ENCODE measurements around the gene PAFAH2.
"Not testable (repeated sequence)": the region's sequence is repeated elsewhere in the genome, so short reads cannot be mapped to it uniquely, and the experiment has no call there.

PAFAH2 gene

DNA sequence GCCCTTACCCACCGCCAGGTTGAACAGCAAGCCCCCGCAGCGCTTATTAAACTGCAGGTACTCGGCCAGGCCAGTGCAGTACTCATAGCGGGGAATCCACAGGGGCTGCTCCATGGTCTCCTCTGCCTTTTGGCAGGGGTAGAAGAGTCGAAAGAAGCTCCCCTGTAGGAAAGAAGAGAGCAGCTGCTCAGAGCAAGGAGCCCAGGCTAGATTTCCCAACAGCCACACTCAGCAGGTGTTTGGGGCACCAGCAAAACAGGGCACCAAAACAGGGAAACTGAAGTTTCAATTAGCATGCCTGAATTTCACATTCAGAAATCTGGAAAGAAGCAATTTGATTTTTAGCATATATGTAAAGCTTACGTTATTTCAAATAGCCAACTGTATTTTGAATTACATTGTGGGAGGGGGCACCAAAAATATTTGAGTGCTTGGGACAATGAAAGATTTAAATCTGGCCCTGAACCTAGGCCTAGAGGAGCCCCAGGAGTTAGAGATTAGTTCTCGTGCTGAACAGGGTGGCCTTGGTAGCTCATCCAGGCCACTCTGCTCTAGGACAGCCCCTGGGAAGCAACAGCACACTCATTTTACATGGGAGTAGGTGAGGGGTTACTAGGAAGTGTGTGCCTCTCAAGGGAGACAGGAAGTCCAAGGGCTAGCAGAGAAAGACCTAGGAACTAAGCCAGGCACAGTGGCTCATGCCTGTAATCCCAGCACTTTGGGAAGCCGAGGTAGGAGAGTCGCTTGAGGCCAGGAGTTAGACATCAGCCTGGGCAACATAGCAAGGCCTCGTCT, 8.2 kb downstream of the PAFAH2 start:
- no peak for DNase-seq (ENCODE audit: insufficient read length, low spot score)
- FAIRE-seq = no peak

DNA sequence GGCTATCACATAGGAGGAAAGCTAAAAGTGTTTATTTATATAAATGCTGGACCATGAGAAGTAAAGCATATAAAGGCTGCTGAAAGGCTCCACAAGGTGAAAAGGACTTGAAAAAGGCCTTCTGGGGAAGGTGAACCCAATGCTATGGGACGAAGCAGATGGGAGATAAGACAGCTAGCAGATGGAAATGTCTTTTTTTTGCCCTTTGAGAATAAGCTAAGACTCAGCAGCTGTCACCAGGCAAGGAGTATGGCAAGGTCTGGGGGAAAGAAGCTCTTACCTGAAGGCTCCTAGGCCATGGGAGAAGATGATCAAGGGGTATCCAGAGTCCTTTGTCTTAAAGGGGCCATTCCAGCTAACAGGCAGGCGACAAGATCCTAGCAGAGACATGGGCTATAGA, 9.9 kb downstream of the PAFAH2 start:
- DNase-seq (ENCODE audit: insufficient read length, low spot score) (no peak), FAIRE-seq (no peak)

DNA sequence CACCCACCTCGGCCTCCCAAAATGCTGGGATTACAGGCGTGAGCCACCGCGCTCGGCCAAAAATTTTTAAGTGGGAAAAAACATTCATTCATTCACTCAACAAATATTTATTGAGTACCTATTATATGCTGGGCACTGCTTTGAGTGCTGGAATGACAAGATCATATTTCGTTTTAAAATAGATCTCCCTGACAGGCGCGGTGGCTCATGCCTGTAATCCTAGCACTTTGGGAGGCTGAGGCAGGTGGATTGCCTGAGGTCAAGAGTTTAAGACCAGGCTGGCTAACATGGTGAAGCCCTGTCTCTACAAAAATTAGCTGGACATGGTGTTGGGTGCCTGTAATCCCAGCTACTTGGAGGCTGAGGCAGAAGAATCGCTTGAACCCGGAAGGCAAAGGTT, 11.1 kb downstream of the PAFAH2 start:
- not testable (repeated sequence) for DNase-seq (ENCODE audit: insufficient read length, low spot score); FAIRE-seq

DNA sequence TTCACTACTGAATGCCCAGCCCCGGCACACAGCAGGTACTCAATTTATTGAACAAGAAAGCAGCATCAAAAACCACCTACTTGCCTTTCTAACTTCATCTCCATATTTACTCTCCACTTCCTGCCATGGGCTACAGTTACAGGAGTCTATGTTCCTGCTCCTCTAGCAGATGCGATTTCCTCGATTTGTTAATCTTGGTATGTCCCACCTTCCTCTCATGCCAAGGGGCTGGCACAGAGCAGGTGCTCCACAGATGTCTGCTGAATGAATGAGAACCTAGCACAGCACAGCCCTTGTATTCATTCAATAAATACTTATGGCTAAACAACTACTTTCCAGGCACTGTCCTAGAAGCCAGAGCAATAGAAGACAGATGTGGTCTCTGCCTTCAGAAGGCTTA, 12.2 kb downstream of the PAFAH2 start:
- no peak for DNase-seq (ENCODE audit: insufficient read length, low spot score)
- FAIRE-seq = no peak

DNA sequence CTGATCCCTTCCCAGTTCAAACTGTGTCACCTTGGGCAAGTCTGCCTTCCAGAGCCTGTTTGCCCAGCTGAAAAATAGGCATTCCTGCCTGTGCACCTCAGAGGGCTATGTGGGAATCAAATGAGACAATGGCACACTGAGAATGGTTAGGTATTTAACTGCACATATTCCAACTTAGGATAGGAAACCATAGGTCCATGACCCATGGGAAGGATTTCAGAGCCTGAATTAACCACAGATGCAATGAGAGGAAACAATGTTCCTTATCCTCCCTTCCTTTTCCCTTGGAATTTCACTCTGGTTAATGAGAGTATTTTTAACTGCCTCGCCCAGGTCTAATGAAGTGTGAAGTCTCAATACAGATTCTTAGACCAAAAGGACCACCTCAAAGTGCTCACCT, 12.7 kb downstream of the PAFAH2 start:
- FAIRE-seq (no peak), DNase-seq (ENCODE audit: insufficient read length, low spot score) (no peak)

DNA sequence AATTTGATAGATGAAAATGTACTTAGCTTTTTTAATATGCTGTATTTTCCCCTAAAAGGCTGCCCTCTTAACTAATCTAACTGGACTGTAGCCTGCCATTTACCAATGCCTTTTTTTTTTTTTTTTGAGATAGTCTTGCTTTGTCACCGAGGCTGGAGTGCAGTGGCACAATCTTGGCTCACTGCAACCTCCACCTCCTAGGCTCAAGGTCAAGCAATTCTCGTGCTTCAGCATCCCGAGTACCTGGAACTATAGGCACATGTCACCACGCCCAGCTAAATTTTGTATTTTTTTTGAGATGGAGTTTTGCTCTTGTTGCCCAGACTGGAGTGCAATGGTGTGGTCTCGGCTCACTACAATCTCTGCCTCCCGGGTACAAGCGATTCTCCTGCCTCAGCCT, 18.7 kb downstream of the PAFAH2 start:
- no peak for FAIRE-seq
- no peak for DNase-seq (ENCODE audit: insufficient read length, low spot score)

DNA sequence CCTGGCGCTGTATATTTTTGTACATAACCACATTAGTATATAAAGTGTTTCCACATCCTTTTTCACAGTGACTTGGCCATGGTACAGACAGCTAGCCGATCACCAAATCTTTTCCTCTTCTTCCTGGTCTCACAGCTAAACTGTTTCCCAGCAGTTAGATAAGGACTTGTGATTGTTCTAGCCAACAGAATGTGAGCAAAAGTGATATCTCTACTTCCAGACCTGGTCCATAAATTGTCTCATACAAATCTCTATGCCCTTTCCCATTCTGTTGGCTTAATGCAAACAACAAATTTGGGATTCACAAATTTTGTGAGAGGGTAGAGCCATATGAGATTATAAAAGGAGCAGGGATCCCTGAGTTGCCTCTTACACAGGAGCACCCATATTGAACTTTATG, 19.5 kb downstream of the PAFAH2 start:
- no peak for DNase-seq (ENCODE audit: insufficient read length, low spot score)
- FAIRE-seq = no peak

DNA sequence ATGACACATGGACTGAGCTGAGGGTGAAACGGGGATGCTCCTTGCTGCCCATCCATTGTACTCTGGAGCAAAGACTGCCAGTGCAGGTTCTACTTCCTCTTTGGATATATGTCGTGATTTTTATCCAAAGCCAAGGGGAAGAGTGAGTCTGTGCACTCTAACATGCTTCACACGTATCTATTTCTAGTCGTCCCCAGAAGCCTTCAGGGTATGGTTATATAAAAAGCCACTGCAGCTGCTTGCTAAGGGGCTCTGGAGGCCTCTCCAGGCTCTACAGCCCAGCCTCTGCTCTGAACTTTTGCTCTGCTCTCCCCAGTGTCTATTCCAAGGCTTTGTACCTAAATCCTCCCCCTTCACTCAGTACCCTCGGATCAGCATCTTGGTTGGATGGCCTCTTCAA, 20.1 kb downstream of the PAFAH2 start:
- FAIRE-seq = no peak
- DNase-seq (ENCODE audit: insufficient read length, low spot score) = no peak

DNA sequence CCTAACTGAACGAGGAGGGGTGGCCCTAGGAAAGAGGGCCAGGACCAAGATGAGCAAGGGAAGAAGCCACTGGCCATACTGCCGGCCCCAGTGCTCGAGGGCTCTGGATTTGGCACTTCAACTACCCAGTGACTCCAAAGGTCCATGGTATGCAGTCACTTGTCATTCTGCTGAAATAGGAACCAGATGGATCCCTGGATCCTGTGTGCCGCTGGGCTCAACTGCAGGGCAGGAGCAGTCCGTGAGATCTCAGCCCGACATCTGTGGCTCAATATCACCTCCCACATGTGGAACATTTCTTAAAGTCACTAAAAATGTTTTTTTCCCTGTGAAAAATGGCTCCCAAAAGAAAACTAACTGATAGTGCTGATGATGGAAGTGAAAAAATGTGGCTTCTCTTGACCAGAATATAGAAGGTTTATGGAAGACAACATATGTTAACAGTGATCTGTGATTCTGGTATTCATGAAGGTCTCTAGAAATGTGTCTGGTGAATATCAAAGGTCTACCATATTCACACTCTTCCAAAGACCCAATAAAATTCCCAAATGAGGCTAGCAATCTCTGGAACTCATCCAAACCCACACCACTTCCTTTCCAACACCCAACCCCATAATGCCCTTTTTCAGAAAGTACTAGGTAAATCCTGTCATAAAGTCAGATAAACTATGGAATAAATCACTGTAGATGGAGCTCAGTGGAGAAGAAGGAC, 24.1 kb downstream of the PAFAH2 start:
- FAIRE-seq = no peak
- no peak for DNase-seq (ENCODE audit: insufficient read length, low spot score)

DNA sequence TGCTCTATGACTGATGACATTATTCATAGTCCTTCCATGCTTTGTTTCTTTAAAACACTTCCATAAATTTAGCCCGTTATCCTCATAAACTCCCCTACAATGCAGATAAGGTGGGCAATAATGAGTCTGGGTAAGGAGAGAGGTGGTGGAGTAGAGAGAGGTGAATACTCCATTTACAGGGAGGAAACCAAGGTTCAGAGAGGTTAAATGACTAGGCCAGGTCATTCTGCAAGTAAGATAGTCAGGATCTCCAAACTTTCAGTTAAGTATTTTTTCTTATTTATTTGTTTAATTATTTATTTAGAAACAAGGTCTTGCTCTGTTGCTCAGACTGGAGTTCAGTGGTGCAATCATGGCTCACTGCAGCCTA, 26.1 kb downstream of the PAFAH2 start:
- FAIRE-seq (no peak), DNase-seq (ENCODE audit: insufficient read length, low spot score) (no peak)

DNA sequence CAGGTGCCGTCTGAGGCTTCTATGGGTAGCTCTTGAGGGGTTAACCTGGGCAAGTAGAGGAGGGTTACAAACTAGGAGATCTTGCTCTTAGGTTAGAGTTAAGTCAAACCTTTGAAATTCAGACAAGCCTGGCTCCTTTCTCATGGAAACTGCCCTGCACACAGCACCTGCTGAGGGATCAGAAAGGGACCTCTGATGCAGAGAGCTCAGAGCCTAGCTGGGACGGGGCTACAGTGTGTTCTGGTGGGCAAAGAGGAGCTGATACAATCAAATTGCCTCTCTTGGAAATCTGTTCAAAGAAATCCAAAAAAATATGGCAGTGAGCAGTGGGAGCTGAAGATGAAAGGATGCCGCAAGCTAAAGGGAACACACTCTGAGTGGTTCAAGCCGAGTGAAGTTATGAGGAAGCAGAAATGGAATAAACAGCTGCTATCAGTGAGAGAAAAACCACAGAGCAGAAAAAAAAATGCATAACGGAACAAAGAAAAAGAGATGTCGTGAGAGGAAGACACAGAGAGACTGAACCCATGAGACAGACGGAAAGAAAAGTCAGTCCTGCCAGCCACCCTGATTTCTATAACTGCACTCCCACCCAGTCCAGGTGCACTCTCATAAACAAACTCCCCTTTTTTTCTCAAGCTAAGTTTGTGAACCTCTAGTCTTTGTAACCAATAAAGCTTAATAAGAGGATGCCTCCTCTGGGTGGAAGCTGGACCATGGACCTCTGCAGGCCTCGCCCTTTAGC, 26.6 kb downstream of the PAFAH2 start:
- DNase-seq (ENCODE audit: insufficient read length, low spot score) = peak; percentile 24
- peak; percentile 65 for FAIRE-seq

DNA sequence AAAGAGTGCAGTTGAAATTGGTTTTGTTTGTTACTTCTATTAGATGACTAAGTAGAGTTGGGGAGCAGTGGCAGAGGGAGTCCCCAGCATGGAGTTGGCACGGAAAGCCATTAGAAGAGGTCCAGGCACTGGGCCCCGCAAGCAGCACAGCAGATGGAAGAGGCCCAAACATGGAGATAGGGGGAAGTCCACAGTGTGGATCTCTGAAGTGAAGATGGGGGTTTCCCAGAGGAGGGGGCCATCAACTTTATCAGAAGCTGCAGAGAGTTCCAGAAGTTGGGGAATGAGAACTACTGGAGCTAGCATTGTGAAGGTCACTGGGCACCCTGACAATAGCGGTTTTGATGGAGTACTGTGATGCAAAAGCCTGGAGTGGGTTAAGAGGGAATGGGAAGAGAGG, 30.6 kb downstream of the PAFAH2 start:
- no peak for FAIRE-seq
- no peak for DNase-seq (ENCODE audit: insufficient read length, low spot score)

DNA sequence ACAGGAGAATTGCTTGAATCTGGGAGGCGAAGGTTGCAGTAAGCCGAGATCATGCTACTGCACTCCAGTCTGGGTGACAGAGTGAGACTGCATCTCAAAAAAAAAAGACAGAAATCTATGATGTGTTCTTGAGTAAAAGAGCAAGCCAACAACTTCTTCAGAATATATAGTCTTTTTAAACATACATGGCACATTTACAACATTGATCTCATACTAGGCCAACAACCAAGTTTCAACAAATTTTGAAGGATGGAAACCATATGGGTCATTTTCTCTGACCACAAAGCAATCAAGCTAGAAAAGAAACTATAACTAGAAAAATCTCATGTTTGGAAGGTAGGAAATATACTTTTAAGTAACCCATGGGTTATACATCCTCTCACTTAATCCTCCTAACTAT, 38.3 kb downstream of the PAFAH2 start:
- no peak for DNase-seq (ENCODE audit: insufficient read length, low spot score)
- FAIRE-seq = no peak

DNA sequence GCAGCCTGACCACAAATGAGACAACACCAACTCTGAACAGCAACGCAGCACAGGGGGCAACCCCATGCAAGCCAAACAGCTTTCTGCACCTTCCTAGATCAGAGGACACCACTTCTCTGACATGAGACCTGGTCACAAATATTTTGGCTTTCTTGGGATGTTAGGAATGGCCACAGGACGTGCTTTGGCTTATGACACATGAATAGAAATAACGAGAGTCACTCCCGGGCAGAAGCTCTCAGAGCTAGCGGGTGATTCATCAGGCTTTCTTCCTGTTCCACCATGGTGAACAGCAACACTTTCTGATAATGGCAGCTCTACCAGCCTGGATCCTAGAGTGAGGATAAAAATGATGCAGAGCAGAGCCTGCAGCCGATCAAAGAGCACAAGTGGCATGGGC, 39.4 kb downstream of the PAFAH2 start:
- FAIRE-seq (no peak), DNase-seq (ENCODE audit: insufficient read length, low spot score) (no peak)

DNA sequence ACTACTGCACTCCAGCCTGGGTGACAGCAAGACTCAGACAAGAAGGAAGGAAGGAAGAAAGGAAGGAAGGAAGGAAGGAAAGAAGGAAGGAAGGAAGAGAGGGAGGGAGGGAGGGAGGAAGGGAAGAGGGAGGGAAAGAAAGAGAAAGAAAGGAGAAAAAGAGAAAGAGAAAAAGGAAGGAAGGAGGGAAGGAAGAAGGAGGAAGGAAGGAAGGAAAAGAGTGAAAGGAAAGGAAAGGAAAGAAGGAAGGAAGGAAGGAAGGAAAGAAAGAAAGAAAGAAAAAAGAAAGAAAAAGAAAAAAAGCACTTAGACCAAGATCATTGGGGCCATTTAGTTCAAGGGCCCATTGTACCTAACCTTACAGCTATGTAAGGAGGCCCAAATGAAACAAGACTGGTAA, 42.3 kb downstream of the PAFAH2 start:
- DNase-seq (ENCODE audit: insufficient read length, low spot score) (no peak), FAIRE-seq (no peak)

DNA sequence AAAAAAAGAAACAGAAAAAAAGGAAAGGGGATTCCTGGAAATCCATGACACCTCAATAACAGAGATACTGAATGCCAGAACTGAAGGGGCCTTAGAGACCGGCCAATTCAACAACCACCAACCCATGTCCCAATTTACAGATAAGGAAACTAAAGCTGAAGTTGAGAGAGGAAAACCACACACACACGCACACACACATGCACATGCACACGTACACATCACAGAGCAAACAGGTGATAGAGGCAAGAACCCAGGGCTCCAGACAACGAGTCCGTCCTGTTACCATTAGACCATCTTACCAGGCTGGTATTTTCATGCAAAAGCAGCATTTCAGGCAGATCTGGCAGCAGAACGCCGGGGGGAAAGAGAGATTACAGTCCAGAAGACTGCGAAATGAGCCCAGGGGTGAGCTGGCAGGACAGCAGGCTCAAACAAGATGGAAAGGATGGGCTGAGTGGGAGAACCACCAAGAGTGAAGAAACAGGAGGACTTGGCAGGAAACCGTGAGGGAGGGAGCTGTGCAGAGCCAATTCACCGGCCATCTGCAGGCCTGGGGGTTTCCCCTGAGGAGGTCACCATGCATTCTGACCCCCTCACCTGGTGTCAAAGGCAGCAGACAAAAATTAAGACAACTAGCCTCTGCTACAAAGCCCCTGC, 43.5 kb downstream of the PAFAH2 start:
- no peak for FAIRE-seq
- DNase-seq (ENCODE audit: insufficient read length, low spot score) = no peak

DNA sequence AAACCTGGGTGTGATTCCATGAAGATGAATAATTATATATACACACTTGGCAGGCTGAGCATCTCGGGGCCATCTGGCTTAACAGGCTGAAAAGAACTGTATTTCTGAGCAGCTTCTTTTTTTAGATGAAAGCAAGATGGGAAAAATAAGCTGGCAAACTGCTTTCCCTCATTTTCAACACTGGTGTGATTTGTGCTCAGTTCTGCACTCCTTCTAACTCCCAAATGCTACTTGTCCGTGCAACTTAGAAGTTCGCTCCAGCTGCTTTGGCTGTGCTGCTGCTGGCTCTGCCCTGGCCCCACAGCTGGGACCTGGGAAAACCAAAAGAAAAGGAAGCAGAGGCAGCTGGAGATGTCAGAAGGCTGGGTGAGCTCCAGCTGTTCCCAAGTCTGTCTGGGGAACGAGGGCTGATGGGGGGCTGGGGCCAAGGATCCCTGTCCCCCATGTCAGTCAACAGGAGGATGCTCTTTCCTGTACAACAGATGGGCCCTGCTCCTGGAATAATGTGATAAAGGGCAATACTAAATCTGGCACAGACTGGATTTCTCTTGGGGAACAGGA, 44.9 kb downstream of the PAFAH2 start:
- no peak for FAIRE-seq
- DNase-seq (ENCODE audit: insufficient read length, low spot score) = no peak

DNA sequence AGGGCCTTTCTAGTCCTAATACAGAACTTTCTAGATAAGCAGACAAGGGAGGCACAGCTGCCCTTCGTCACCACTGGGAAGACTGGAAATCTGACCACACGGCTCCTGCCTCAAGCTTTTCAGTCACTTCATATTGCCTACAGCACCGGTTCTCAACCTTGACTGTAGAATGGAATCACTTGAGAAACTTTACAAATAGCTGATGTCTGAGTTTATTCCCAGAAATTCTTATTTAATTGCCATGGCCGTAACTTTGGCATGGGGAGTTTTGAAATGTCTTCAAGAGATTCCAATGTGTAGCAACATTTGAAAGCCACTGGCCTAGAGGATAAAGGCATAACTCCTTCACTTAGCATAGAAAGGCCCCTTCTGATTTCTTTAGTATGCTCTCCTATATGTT, 49.2 kb downstream of the PAFAH2 start:
- DNase-seq (ENCODE audit: insufficient read length, low spot score) (no peak), FAIRE-seq (no peak)

DNA sequence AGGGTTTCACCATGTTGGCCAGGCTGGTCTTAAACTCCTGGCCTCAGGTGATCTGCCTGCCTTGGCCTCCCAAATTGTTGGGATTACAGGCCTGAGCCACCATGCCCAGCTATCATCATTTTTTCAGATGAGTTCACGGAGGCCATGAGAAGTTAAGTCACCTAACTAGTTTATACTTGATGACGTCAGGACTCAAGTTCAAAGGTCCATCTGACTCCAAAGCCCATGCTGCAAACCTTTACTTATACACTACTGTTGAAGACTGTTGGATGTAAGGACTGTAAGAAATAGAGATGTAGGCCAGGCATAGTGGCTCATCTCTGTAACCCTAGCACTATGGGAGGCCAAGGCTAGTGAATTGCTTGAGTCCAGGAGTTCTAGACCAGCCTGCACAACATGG, 50.8 kb downstream of the PAFAH2 start:
- no peak for FAIRE-seq

DNA sequence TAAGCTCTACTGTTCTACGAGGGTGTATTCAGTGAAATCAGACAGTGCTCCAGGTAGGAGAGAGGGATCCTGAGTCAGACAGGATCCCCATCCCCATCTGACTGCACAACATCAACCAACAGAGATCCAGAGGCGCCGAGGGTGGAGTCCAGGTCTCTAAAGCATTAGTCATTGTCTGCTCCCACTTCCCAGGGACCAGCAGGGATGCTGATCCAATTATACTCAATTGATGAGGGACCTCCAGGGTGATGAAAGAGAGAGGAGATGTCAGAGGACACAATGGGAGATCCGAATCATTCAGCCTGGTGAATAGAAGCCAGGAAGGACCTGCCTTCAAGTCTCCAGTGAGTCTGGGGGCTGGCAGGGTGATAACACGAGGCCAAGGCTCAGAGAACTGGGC, 52.1 kb downstream of the PAFAH2 start:
- DNase-seq (ENCODE audit: insufficient read length, low spot score) (no peak), FAIRE-seq (no peak)

More for the DNA sequence above, 50.8 kb downstream of the PAFAH2 start:
- no peak for DNase-seq (ENCODE audit: insufficient read length, low spot score)

DNA sequence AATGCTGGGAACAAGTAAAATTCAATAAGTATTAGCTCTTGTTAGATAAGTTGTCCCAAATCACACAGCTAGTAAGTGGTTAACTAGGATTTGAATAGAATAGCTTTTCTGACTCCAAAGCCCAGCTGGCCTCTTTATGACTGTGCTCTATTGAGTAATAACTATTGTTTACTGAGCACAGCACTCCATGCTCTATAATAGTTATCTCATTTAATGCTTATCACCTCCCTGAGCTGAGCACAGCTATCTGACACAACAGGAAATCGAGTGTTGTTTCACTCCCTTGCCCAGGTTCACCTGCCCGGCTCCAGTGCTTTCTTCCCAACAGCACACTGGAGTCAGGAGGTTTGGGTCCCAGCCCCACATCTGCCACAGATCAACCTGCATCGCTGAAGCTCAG, 52.9 kb downstream of the PAFAH2 start:
- no peak for FAIRE-seq
- DNase-seq (ENCODE audit: insufficient read length, low spot score) = no peak

Measured in GM19239 (cell line).